Measurements from ENCODE around the gene BLOC1S1.

BLOC1S1 gene

GRCh38 chr12:55695349-55695748, 20.5 kb upstream of the BLOC1S1 start:
- no peak for DNase-seq

DNA sequence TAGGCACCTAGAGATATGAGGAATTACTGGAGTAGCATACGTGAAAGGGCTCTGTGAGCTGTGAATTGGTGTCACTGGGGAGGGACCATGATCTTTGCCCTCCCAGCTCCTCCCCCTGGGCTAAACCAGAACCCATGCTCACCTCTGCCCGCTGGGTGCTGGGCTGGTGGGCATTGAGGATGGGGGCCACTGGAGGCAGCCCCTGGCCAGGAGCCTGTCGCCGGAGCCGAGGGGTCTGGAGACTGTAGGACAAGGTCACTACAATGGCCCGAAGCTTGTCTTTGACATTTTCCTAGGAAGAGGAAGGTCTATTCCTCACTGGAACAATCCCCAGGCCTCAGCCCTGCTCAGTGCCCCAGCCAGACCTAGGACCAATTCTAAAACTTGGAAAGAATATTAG, 19.7 kb upstream of the BLOC1S1 start:
- no peak for DNase-seq

DNA sequence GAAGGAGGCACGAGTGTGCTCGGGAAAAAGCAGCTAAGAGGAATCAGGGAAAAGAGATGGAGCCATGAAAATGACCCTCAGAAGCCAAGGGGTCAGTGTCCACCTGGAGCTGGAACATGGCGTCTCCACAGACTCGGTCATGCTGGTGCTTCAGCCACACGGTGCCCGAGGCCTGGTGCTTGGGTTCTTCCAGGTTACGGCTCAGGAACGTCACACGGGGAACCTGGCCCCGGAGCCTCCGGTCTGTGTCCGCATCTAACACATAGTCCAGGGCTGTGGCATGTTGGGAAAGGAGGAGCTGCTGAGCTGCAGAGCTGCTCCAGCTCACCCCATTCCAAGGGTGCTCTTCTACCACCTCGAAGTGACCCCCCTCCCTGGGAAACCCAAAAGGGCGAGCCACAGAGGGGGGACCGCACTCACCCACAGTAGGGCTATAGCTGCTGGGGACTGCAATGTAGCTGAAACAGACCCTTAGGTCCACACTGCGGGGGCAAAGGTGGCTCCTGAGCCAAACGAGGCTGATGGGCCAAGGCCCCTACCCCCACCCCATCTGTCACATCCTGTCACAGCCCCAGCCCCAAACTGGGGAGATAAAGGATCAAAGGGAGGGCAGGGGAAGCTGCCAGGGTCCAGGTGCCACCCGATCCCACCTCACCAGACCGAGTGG, 18.9 kb upstream of the BLOC1S1 start:
- no peak for DNase-seq

DNA sequence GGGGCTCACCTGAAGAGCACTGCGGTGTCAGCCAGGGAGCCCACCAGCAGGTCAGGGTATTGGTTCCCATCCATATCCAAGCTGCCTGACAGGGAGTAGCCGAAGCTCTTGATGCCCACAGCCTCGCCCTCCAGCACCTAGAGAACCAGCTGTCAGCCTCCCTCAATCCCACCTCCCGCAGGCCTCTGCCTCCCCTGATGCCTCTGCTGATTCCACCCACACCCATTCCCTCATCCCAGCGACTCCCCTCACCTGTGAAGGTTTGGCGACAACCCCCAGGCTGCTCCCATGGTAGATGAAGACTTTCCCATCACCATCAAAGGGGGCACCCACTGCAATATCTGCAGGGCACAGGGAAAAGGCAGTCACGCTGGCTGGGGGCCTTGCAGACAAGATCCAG, 18.2 kb upstream of the BLOC1S1 start:
- DNase-seq: no peak

GRCh38 chr12:55698241-55698955, 17.4 kb upstream of the BLOC1S1 start:
- no peak for DNase-seq

DNA sequence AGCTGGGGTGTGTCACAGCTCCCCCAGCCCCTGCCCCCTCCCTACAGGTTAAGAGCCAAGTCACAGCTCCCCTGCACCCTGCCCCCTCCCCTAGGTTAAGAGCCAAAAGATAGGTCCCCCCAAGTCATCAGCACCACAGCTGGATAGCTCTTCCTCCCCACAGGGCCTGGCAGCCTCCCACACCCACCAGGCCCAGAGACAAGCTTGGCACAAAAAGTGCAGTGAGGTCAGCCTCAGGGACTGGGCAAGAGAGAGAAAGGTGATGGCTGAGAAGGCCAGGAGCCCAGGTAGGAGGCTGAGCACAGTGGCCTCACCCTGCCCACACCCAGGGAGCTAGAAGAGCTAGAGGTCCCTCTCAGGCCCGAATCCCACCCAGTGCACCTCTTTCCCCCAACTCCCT, 16.9 kb upstream of the BLOC1S1 start:
- no peak for DNase-seq

GRCh38 chr12:55699471-55700055, 16.3 kb upstream of the BLOC1S1 start:
- DNase-seq: no peak

DNA sequence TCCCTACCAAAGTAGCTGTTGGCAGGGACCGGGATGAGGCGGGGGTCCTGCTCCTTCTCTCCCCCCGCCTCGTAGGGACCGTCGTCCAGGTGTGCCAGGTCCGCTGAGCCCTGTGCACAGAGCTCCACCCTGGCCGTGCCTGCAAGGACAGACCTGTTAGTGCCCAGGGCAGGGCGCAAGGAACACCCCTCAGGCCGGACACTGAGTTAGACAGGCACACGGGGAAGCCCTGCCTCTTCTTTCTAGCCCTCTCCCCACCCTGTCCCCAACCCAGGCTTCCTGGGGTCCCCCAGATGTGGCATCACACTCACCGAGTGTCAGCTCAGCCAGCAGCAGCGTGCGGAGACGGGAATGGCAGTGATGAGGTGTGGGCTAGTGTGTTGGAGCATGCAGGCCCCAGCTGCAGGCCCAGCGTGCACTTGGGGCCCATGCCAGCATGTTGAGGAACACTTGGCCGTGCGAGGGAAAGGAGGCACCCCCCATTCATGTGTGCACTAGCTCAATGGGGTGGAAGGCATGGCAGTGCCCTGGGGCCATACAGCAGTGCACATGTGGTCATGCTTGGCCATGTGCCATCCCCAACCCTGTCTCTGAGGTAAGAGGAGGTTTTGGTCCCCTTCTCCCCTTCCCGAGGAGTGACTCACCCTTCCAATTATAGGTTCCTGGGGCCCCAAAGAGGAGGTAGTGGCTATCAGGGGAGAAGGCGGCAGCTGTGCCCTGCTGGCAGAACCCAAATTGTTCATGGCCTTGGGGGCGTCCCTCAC, 15.4 kb upstream of the BLOC1S1 start:
- DNase-seq: no peak

GRCh38 chr12:55702861-55703260, 13.0 kb upstream of the BLOC1S1 start:
- DNase-seq: no peak

- DNase-seq: no peak
Observed at GRCh38 chr12:55703288-55703687, 12.6 kb upstream of the BLOC1S1 start.

GRCh38 chr12:55703901-55704761, 11.7 kb upstream of the BLOC1S1 start:
- no peak for DNase-seq

GRCh38 chr12:55704824-55705718, 10.8 kb upstream of the BLOC1S1 start:
- no peak for DNase-seq

DNA sequence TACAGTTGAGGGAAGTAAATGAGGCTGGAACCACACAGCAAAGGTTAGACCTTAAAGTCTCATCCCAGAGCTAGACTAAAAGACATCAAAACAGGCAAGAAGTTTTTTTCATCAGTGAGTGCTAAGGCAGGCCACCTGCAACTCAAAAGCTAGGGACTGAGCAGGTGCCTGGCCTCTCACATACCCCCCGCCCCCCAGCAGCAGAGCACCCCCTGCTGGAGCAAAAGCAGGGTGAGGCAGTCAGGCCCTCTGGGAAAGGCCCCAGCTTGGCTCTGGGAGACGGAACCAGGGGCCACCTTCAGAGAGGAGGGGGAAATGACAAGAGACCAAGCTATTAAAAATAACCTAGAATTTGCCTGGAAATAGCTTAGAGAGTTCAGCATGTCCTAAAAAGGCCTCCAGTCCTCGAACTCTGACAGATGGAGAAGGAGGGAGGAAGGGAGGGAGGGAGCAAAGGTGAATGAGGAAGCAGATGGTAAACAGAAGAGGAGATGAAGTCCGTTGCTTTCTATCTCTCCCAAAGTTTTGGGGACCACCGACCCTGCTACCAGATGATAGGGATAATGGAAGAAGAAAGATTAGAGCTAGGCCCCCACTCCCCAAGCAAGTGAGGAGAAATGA, 10.0 kb upstream of the BLOC1S1 start:
- DNase-seq: no peak

DNA sequence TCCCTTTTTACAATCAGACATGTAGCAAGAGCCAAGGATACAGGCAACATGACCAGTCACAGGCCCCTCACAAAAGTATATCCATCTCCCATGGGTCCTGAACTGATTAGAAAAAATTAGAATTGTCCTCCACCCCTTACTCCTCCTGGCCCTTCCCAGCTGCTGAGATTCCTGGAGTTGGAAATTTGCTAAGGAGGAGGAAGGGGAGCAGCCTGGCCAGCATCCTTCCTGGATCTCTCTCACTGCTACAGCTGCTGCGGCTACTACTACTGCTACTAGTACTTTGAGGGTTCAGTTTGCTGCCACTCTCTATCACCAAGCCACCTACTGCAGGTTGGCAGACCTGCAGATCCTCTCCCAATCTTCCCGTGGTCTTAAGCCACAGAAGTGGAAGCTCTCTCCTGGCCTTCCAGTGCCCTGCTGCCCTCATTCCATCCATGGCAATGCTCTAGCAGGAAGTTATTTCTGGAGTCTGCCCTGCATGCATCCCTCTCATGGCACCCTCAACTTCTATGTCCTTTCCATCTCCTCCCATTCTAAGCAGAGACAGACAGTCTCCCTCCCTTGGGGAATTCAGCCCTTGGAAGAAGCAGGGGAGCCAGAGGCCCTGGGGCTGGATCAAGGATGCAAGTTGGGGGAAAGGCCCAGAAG, 9.2 kb upstream of the BLOC1S1 start:
- DNase-seq: no peak

- no peak for DNase-seq
Observed at GRCh38 chr12:55707219-55707671, 8.6 kb upstream of the BLOC1S1 start.

DNA sequence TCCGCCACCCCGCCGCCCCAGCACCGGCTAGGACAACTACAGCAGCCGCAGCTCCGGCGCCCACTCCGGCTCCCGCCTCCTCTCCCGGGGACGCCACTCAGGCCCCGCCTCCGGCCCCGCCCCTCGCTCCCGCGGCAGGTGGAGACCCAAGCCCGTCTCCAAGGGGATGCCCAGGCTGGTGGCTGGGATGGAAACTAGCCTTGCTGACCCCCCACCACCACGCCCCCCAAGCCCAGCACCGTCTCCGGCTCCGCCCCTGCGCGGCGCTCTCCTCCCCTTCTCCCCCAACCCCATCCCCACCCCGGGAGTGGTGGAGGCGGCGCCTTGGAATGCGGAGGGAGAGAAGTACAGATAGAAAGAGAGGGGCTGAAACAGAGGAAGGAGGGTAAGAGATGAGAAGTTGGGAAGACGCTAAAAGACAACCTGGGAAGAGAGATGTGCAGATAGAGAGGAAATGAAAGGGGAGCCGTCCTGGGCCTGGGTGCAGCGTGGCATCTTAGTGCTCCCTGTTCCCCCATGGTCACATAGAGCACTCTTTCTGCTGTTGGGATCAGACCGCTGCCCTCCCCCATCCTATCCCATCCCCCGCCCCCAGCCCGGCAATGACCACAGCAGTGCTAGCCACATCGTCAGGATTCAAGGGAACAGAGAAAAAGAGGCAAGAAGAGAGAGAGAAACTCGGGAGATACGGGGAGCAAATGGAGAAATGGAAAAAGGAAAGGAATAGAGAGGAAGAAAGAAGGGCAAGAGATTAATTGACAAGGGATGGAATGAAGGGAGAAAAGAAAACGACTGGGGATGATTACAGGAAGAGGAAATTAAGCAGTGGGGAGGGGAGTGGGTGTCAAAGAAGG, 7.8 kb upstream of the BLOC1S1 start, which contains the start of gene ITGA7:
ITGA7 (minus strand) TSS at position 64 of the 854 bp plus-strand sequence. CDS start 222 bp downstream, outside the sequence.
- no peak for DNase-seq

GRCh38 chr12:55708695-55709233, 7.1 kb upstream of the BLOC1S1 start:
- DNase-seq: no peak

DNA sequence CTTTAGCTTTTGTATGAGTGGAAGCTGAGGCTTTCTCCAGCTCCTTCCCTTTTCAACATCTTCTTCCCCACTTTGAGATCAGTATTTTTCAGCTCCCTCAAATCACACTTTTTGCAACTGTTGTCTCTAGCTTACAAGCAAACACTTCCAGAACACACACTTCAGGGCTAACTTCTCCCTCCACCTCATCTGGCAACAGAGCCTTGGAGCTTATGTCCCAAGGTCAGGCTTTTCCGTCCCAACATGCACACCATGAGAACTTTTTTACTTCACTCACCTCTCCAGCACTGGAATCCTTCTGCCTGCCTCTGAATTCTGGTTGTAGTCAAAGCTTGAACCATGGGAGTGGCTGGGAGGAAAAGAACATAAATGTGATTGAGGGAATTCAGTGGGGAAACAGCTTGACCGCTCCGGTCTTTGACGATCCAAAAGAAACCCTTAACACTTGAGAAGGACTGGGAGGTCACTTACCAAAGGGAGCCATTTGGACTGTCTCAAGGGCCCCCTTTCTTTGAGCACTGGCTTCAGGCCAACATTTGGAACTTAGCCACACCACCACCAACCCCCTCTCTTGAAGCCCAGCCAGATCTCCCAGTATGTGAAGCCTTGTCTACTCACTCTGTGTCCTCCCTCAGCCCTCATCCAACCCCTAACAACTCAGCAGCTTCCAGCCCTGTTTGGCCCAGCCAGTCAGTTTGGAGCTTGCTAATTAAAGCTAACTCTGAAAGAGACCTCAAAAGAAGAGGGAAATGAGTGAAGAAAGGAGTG, 3.9 kb upstream of the BLOC1S1 start:
- no peak for DNase-seq
